Activated CD4-positive, alpha-beta T cell treated with anti-CD3 and anti-CD28 coated beads for 48 hours (primary cell): Measurements from ENCODE around the gene BCL2L11.

Experiments
- DNase-seq: peaks from one replicate; pipeline ENCODE4 v3.0.0-alpha.2; 2020

BCL2L11 gene

DNA sequence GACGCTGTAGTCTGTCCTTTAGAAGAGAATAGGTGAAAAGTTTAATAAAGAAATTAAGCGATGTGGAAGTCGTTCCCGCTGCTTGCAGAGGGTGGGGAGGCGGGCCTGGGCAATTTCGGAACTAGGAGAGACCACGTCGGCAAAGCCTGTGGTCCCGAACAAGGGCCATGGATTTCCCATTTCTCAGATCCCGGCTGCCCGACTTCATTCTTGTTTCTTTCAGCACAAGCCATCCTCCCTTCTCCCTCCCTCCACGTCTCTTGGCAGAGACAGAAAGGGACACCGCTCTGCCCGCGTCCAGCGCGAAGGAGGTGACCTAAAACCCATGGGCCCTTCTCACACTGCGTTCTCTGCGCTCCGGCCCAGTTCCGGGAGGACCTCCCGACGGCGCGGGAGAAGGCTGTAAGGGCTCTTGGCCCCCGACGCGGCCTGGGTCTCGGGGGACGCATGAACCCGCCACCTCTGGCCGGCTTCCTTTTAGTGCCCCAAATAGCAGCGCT, 2.2 kb upstream of the BCL2L11 start:
- no peak for DNase-seq

DNA sequence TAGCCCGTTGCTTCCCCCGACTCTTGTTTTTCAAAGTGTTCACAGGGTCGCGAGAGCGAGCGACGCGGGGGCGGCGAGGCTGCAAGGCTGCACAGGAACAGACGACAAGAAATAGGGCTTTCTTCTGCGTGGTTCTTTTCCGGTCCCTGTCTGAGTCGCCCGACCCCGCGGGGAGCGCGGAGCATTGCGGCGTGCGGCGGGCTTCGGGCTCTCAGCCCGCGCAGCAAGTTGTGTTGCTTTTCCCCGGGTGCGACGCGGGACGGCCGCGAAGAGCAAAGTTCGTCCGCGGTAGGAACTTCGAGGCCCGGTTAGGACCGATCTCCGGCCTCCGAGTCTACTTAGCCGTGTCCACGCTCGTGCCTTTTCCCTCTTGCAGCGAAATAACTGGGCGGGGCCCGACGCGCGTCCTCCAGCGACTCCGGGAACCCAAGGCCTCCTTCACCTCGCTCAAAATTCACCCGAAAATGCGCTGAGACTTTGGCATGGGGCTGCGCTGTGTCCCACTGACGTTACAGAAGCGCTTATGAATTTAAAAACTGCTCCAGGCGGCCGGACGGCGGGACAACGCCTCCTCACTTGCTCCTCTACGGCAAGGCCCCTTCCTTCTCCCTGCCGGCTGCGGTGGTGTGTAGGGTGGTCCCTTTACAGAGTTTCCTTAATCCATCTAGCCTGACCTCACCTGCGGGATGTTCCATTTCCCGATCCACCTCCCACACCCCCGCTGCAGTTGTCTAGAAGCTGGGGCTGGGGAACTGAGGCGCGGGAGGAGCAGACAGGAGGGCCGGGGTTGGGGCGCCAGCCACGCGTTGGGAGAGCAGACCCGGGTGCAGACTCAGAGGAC, 1.5 kb upstream of the BCL2L11 start:
- DNase-seq = peak; percentile 58

DNA sequence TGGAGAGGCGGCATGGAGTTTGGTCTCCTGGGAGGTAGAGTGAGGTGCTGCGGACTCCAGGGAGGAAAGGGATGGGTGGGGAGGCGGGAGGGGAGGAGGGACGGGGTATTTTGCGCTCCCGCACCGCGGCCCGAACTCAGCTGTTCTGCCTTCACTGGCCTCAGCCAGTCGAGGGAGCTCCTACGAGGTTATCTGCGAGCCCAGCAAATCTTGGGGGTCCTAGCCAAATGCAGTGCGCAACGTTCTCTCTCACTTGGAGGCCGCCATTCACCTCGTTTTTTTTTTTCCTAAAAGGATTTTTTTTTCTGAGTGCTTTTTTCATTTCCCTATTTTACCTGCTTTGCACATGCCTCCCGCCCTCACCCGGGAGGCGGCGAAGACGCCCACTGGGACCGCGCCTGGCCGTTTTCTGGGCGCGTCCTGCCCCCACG, 877 bp upstream of the BCL2L11 start:
- DNase-seq = no peak

DNA sequence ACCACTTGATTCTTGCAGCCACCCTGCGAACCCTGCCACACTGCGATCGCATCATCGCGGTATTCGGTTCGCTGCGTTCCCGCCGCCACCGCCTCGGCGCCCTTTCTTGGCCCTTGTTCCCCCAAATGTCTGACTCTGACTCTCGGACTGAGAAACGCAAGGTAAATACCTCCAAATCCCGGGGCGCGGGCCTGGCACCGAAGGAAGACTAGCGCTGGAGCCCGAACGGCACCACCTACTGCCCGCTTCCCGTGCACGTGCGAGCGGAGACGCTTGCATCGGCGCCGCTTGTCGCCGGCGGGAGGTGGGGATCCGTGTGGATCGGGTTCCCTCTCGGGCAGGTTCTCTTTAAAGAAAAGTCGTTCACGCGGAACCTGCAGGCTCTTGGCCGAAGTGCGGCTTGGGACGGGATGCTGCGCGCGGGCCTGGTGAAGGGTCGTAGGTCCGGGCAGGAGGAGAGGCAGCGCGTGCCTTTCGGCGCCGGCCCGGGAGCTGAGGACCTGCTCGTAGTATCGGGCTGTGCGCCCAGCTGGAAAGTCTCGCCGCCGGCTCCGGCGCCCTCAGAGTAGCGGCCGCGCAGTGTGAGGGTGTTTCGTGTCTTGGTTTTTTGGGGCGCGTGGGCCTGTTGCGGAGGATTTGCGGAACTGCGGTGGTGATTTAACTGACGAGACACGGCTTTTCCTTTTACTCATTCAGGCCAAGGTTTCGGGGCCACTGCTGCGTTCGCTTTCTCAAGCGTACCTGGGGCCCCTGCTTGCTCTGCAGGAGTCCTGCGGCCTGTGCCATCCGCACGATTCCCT, 514 bp downstream of the BCL2L11 start:
- peak; percentile 64 for DNase-seq

DNA sequence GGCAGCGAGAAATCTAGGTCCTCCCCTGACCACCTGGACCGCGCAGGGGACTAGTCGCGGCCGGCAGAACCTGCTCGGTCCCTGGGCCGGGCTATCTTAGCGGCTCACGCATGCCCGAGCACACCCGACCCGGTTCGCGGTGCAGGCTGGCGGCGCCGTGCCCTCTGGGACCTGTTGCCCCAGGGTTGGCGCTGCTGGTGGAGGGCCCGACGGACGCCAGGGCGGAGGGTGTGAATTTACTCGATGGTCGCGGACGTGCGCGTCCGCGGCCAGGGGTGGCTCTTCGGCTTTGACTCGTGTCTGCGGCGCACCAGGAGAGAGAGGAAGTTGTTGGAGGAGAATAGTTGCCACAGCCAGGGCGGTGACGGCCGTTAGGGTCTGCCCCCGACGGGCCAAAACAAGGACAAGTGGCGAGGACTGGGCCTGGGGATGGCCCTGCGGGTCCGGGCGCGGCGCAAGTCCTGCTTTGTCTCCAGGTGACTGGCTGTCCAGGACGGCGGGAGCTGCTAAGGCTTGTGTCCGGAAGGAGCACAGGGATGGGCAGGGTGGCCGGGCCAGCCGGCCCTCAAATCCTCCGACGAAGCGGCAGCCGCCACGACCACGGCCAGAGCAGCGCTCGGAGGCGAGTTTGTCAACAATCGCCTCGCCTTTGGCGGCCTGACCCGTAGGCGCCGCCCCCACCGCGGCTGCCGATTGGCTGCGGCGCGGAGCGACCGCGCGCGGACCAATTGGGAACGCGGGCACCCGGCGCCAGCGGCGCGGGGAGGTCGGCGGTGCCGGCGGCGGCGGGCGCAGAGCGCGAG, 1.3 kb downstream of the BCL2L11 start:
- DNase-seq = peak; percentile 84

DNA sequence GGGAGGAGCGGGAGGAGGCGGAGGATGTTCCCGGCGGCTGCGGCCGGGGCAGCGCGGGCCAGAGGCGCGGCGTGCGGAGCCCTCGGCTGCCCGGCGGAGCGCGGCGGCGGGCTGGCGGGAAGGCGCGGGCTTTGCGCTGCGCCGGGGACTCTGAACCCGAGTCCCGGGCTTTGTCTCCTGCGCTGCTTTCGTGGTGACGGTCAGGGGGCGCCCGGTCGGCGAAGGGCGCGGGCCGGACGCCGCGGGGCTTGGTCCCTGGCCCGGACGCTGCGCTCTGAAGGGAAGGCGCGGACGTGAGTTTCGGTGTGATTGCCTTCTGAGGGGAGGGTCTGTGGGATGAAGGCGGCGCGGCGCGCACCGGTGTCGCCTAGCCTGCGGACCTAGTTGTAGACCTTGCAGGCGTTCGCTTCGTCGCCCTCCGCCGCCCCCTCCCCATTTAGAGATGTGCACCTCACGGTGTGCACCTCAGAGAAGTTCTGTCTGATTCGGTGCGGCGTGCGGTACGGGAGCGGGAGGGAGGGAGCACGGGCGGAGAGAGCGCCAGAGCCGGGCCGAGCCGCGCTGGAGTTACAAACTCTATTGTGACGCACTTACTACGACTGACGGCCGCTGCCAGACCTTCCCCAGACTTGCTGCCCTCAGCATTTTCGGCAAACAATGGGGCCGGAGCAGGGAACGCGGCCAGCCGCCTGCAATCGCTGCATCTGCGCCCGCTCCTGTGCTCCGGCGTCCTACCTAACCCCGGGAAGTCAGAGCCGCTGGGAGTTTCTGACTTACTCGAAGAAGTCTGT, 2.1 kb downstream of the BCL2L11 start:
- DNase-seq = peak; percentile 54

DNA sequence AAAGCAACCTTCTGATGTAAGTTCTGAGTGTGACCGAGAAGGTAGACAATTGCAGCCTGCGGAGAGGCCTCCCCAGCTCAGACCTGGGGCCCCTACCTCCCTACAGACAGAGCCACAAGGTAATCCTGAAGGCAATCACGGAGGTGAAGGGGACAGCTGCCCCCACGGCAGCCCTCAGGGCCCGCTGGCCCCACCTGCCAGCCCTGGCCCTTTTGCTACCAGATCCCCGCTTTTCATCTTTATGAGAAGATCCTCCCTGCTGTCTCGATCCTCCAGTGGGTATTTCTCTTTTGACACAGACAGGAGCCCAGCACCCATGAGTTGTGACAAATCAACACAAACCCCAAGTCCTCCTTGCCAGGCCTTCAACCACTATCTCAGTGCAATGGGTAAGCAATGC, 3.0 kb downstream of the BCL2L11 start:
- no peak for DNase-seq

DNA sequence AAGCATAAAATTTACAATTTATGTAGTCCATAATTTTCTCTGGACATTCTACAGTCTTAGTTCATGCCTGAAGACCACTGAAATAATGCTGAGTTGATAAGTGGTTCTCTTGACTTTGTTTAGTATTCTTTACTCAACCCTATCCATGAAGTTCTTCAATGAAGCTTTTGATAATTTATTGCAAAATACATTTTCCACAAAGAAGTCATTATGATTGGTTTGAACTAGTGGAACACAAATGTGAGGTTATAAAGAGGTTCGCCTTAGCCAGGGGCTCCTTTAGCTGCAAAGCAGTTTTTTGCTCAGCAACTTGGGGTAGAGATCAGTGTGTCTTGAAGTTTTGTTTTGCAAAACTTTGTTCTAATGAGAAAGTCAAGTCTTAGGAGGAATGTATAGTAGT, 5.9 kb downstream of the BCL2L11 start:
- no peak for DNase-seq

DNA sequence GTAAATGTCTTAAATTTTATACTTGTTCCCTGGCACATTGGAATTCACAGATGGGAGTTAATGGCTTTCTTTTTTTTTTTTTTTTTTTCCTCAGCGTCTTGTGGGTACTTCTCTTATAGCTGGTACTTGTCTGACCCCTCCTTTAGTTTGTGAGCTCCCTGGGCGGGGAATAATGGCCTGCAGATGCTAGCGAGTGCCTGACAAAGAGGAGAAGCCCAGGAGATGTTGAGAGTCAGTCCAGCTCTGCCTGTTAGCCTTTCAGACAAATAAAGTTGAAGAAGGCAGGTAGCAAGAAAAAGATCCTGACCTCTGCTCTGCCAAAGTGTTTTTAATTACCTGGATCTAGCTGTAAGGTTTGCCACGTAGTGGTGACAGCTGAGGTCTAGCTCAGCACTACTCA, 6.6 kb downstream of the BCL2L11 start:
- no peak for DNase-seq

DNA sequence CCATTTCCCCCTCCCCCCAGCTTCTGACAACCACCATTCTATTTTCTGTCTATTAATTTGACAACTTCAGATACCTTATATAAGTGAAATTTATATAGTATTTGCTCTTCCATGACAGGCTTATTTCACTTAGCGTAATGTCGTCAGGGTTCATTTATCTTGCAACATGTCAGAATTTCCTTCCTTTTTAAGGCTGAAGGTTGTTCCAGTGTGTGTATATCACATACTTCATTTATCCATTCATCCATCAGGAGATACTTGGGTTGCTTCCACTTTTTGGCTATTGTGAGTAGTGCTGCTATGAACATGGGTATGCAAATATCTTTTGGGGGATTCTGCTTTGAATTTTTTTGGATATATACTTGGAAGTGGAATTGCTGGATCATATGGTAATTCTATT, 7.4 kb downstream of the BCL2L11 start:
- DNase-seq = no peak

DNA sequence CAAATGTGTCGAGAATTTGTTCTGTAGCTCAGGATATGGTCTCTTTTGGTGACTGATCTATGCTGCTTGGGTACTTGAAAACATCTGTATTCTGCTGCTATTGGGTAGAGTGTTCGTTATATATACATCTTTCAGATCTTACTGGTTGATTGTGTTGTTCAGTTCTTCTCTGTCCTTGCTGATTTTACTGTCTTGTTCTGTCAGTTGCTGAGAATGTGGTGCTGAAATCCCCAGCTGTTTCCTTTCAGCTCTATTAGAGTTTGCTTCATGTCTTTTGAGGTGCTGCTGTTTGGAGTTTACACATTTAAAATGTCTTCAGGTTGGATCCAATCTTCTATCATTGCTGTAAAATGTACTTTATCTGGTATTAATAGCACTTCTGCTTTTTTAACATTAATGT, 12.9 kb downstream of the BCL2L11 start:
- DNase-seq = no peak

DNA sequence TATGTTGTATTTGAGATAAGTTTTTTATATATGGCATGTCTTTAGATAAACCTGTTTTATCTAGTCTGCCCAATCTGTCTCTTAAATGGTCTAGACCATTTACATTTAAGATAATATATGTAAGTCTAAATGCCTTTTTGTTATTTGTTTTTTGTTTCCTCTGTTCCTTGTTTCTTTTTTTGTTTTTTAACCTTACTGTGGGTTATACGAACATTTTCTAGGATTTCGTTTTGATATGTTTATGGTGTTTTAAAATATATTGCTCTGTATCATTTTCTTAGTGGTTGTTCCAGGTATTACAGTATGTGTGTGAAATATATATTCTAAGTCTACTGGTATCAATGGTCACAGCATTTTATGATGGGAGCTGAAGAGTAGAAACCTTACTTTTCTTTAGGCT, 13.3 kb downstream of the BCL2L11 start:
- DNase-seq = no peak

DNA sequence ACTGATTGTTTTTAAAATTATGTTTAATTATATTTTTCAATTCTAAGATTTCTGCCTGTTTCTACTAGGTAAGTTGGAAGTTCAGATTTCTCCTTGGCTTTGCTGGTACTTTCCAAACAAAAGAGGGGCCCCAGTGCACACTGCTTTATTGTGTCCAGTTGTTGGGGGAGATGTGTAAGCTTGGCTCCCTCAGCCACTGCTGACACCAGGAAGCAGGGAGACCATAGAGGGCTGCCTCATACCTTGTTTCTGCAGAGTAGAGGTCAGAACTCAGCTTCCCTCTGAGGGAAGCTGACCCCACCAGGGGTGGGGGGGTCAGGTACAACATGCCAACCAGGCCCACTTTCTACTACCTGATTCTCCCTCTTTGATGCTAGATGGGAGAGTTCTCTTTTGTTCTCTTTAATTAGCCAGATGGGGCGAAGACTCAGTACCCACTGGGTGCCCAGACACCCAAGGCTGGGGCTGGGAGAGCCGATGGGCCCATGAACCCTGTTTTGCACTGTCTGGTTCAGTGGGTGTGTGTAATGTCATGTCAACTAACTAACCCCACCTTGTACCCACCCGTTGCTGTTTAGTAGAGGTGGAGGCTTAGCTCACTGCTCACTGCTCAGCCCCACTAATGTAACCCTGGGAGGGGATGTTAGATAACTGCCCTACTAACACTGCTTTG, 14.7 kb downstream of the BCL2L11 start:
- no peak for DNase-seq

DNA sequence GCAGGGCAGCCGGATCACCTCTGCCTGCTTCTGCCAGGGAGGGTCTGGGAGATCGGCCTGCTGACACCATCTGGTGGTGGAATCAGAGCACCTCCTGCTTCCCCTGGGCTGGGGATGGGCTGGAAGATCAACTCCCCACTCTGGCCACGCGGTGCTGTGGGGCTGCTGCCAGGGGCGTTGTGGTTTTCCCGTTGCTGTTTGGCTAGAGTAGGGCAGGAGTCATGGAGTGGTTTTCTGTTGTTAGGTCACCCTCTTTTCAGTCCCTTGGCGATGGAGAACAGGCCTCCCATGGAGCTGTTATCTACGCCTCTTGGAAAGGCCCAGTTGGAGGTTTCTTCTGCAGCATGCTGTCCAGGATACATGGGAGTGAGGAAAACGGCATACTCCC, 15.2 kb downstream of the BCL2L11 start:
- no peak for DNase-seq

DNA sequence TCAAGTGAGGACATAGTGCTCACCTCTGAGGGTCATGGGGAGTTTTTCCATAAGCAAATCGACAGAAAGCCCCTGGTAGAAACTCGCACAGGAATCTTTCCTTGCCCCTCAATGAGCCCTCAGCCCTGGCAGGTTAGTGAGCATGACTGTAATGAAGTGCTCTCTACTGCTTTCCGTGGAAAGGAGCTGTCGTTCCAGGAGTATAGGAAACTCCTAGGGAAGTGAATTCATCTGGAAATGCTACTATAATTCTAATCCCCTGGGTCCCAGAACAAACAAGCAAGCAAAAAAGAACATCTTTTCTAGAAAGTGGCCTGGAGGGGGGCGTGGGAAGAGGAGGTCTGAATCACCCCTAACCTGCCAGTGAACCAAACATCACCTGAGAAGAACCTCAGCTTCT, 18.1 kb downstream of the BCL2L11 start:
- no peak for DNase-seq

DNA sequence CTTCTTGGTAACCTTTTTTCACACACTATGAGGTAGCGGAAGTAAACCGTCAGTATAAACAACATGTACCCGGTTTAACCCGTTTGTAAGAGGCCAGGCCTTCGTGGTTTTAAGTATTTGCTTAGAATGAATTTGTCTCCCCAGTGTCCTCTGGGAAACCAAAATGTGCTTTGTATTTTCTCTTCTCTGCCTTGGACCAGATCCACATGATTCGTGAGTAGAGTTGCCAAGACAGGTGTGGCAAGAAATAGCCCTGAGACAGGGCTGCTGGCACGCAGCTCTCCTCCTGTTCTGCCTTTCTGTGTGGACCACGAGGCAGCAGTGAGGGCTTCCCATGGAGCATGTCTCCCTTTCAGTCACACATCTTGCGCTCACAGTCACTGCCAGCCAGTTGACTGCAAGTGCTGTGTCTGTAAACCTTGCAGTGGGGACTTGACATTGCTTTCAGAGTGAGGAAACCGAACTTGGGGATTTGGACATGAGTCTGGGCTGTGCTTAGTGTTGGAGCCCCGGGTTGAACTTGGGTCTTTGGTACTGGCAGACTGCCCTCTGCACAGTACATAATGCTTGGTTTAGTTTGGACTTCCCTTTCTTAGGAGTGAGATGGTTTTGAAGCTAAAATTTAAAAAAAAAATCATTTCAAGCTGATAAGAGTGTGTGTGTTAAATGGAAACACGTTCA, 19.1 kb downstream of the BCL2L11 start:
- no peak for DNase-seq

DNA sequence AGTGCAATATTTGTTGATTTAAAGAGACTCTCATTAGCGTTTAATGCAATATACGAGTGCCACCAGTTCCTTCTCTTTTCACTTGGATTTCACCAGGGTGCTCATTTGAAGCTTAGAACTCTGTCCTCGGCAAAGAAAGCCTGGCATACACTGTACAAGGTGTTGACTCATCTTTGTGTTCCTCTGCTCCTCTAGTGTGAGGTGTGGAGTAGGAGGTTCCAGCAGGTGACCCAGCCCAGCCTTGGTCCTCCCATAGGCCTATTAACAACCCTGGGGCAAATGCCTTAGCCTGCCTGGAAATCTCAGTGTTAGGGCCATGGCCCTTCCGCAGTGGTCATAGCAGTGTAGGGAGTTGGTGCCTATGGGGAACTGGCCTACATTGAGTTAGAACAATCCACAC, 20.1 kb downstream of the BCL2L11 start:
- DNase-seq = no peak

DNA sequence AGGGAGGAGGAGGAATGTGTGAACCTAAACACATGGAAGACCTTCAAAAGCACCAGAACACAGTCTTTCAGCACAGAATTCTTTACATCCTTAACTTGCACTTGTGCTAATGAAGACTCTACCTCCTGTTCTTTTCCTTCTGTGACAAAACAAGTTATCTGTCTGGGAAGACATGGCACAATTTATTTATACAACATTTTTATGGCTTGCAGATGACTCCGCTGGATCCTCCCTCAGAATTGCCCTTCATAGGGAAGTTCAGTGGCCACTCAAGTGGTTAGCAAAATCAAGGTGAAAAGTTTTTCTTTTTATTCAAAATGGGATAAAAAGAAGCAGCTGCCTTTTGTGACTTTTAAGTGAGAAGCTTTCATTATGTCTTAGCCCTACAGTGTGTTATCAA, 21.4 kb downstream of the BCL2L11 start:
- no peak for DNase-seq

DNA sequence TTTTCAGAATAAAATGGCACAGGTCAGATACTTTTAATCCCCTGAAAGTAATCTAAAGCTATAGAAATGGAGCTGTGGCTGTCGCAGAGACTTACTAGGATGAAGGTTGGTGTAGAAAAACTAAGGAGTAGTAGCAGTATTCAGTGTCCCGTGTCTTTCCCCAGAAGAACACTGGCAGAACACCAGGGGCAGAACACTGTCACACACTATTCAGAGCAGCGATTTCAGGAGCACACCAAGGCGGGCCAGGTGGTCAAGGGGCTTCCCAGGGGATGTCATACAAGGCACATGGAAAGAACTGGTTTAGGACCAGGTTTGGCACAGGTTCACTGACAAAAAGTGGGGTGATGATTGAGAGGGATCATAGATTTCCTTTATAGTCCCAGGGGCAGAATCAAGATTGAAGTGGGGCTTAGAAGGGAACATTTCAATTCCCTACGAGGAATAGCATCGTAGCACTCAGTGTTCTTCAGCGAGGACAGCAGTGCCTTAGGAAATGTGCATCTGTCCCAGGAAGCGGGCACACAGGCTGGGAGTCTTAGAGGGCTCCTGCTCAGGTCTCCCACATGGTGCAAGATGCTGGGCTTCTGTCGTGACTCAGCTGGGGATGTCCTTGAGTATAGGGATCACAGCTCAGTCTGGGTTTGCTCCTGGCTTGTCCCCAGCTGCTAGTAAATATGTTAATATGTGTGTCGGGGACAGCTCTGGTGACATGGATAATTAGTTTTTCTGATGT, 22.6 kb downstream of the BCL2L11 start:
- no peak for DNase-seq

DNA sequence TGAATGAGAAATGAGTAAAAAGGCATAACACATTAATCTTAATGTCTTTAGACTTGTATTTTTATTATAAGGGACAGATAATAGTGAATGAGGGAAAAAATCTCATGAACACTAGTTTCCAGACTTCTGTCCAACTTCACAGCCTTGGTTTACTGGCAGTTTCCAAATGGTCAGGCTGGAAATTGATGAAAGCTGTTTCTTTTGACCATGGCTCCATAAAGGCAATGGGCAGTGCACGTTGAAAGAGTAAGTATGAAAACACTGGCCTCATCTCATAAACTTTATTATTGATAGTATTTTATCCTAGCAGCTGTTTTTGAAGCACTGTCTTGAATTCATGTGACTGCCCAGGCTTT, 23.1 kb downstream of the BCL2L11 start:
- DNase-seq = no peak
